SK-N-SH (cell line): ENCODE measurements around the gene IGF1R. TPM values are rescaled to one million over a fixed set of nuclear protein-coding genes. Genes with fewer than 3 reads are reported as not detected.

Experiments used
- CTCF ChIA-PET: fragments of 300-600, 350-600 bp; formaldehyde crosslinking; extraction: SDS; loops from one replicate; lab custom pipeline; 2021; lab: Yijun Ruan, JAX
- POLR2A ChIA-PET: fragments of 350-600 bp; sonication (Branson Sonifier 250); formaldehyde crosslinking; extraction: SDS; loops from one replicate; lab custom pipeline; 2020; ENCODE audit warnings: antibody characterized with exemption, inconsistent platforms; lab: Yijun Ruan, JAX
- DNase-seq: peaks from one replicate; pipeline ENCODE4 v3.0.0; 2012
- H2AFZ ChIP-seq: fragments of 200-600 bp; sonication (generic); 2 replicates; pipeline ENCODE4 v1.8.1; 2016; ENCODE audit warnings: antibody characterized with exemption, mild to moderate bottlenecking, low read depth
- H3F3A ChIP-seq: fragments of 200-600 bp; sonication (generic); replicated peaks from 2 replicates; pipeline ENCODE3; 2016; ENCODE audit warnings: antibody characterized with exemption, mild to moderate bottlenecking; ENCODE audit not compliant: insufficient read depth
- H3K27ac ChIP-seq, 2 experiments: fragments of 200-500 bp in 1 of 2; fragments of 200-600 bp in 1 of 2; sonication (Bioruptor generic) in 1 of 2; sonication (generic), shearing (Covaris generic) in 1 of 2; 2 replicates each; pipeline versions ENCODE4 v1.5.1 to v1.6.1; 2014 to 2016; ENCODE audit warnings: low read depth in 2 of 2, inconsistent platforms in 1 of 2, low read length in 1 of 2, mild to moderate bottlenecking in 1 of 2, mixed read lengths in 1 of 2
- H3K27me3 ChIP-seq: fragments of 200-600 bp; sonication (generic), shearing (Covaris generic); 2 replicates; pipeline ENCODE4 v1.6.1; 2016; ENCODE audit warnings: mixed run types; ENCODE audit not compliant: insufficient read depth
- H3K36me3 ChIP-seq, 2 experiments: fragments of 200-500 bp in 1 of 2; fragments of 200-600 bp in 1 of 2; sonication (Bioruptor generic) in 1 of 2; sonication (generic) in 1 of 2; replicated peaks in 1 of 2; 2 replicates each; pipeline versions ENCODE3 to v1.5.1; 2014 to 2016; ENCODE audit warnings: low read length in 1 of 2, mild to moderate bottlenecking in 1 of 2; ENCODE audit not compliant: insufficient read depth in 2 of 2, control insufficient read depth in 1 of 2
- H3K4me1 ChIP-seq, 2 experiments: fragments of 200-500 bp in 1 of 2; fragments of 200-600 bp in 1 of 2; sonication (Bioruptor generic) in 1 of 2; sonication (generic), shearing (Covaris generic) in 1 of 2; 2 replicates each; pipeline versions ENCODE4 v1.5.1 to v1.6.1; 2014 to 2016; ENCODE audit warnings: low read depth in 1 of 2, low read length in 1 of 2, mixed run types in 1 of 2; ENCODE audit not compliant: insufficient read depth in 2 of 2, control insufficient read depth in 1 of 2
- H3K4me2 ChIP-seq: fragments of 200-600 bp; sonication (generic), shearing (Covaris generic); 2 replicates; pipeline ENCODE4 v1.6.1; 2017; ENCODE audit warnings: mixed run types
- H3K4me3 ChIP-seq, 2 experiments: fragments of 200-500 bp in 1 of 2; fragments of 200-600 bp in 1 of 2; sonication (Bioruptor generic) in 1 of 2; sonication (generic), shearing (Covaris generic) in 1 of 2; 2 replicates each; pipeline versions ENCODE4 v1.5.1 to v1.8.1; 2014 to 2016; ENCODE audit warnings: low read depth in 2 of 2, inconsistent platforms in 1 of 2, low read length in 1 of 2, mild to moderate bottlenecking in 1 of 2, mixed read lengths in 1 of 2, moderate library complexity in 1 of 2
- H3K79me2 ChIP-seq: fragments of 200-600 bp; sonication (generic); 2 replicates; pipeline ENCODE4 v1.8.1; 2017; ENCODE audit warnings: mild to moderate bottlenecking; ENCODE audit not compliant: insufficient read depth
- H3K9ac ChIP-seq: fragments of 200-600 bp; sonication (generic); 2 replicates; pipeline ENCODE4 v1.6.1; 2017; ENCODE audit warnings: mixed run types
- H3K9me2 ChIP-seq: fragments of 200-600 bp; sonication (generic); 2 replicates; pipeline ENCODE4 v1.6.1; 2017; ENCODE audit warnings: mixed run types
- H3K9me3 ChIP-seq: fragments of 200-600 bp; sonication (generic); 2 replicates; pipeline ENCODE4 v1.6.1; 2017; ENCODE audit warnings: mixed run types, mild to moderate bottlenecking, moderate library complexity
- H4K20me1 ChIP-seq: fragments of 200-600 bp; sonication (generic); 2 replicates; pipeline ENCODE4 v1.6.1; 2017; ENCODE audit warnings: mild to moderate bottlenecking, mixed run types; ENCODE audit not compliant: insufficient read depth
- CHD2 ChIP-seq: fragments of 150-350 bp; IDR thresholded peaks from 2 replicates; pipeline ENCODE4 v1.6.1; 2018; ENCODE audit warnings: low read length; ENCODE audit not compliant: partially characterized antibody
- ELF1 ChIP-seq: IDR thresholded peaks from 2 replicates; pipeline ENCODE4 v1.4.0; 2012
- EP300 ChIP-seq, 2 experiments: IDR thresholded peaks; 2 replicates each; pipeline versions ENCODE4 v1.4.0 to v1.6.1; 2012; ENCODE audit warnings: borderline replicate concordance in 1 of 2, low read depth in 1 of 2, low read length in 1 of 2
- FOXJ3 ChIP-seq: sonication (generic); formaldehyde crosslinking; IDR thresholded peaks from 2 replicates; pipeline ENCODE4 v1.5.1; 2020; ENCODE audit warnings: mild to moderate bottlenecking, missing genetic modification reagents
- GATA2 ChIP-seq: sonication (generic); formaldehyde crosslinking; IDR thresholded peaks from 2 replicates; pipeline ENCODE4 v1.5.0; 2020; ENCODE audit warnings: mild to moderate bottlenecking, missing genetic modification reagents
- IRF3 ChIP-seq: fragments of 150-350 bp; IDR thresholded peaks from 2 replicates; pipeline ENCODE4 v1.6.1; 2016; ENCODE audit warnings: mild to moderate bottlenecking, low read depth, low read length
- JUND ChIP-seq: IDR thresholded peaks from 2 replicates; pipeline ENCODE4 v1.4.0; 2012
- MEF2A ChIP-seq: IDR thresholded peaks from 2 replicates; pipeline ENCODE4 v1.4.0; 2012; ENCODE audit warnings: low read depth, borderline replicate concordance
- PBX3 ChIP-seq: IDR thresholded peaks from 2 replicates; pipeline ENCODE4; 2012
- RAD21 ChIP-seq: IDR thresholded peaks from 2 replicates; pipeline ENCODE4 v1.6.1; 2012; ENCODE audit warnings: mild to moderate bottlenecking, low read length
- REST ChIP-seq: IDR thresholded peaks from 2 replicates; pipeline ENCODE4 v1.6.1; 2012; ENCODE audit warnings: mild to moderate bottlenecking, low read depth, low read length, moderate library complexity
- RFX5 ChIP-seq: IDR thresholded peaks from 2 replicates; pipeline ENCODE4 v1.6.1; 2012; ENCODE audit warnings: mild to moderate bottlenecking, improper control_type of control experiment, low read length
- RXRA ChIP-seq: IDR thresholded peaks from 2 replicates; pipeline ENCODE4 v1.4.0; 2012; ENCODE audit warnings: low read depth, mild to moderate bottlenecking, borderline replicate concordance
- SMC3 ChIP-seq: IDR thresholded peaks from 2 replicates; pipeline ENCODE4 v1.6.1; 2012; ENCODE audit warnings: low read depth, low read length, improper control_type of control experiment
- TAF1 ChIP-seq: IDR thresholded peaks from 2 replicates; pipeline ENCODE4 v1.6.1; 2012; ENCODE audit warnings: low read depth, mild to moderate bottlenecking, low read length, moderate library complexity, borderline replicate concordance
- TCF12 ChIP-seq: IDR thresholded peaks from 2 replicates; pipeline ENCODE4 v1.4.0; 2012
- ZBTB33 ChIP-seq: IDR thresholded peaks from 2 replicates; pipeline ENCODE4 v1.4.0; 2012; ENCODE audit warnings: low read depth, borderline replicate concordance
- WGBS: methylation state at CpG from one replicate; pipeline ENCODE4 v1.1.6; 2017; ENCODE audit warnings: low lambda C conversion rate; 5-methylcytosine and 5-hydroxymethylcytosine counted together
- polyA plus RNA-seq, 3 experiments: library from polyadenylated mRNA; depleted of rRNA; stranded (reverse); fragments of >200 nt; gene quantifications; 2 replicates each; pipeline ENCODE4 v1.2.3, GENCODE V29; 2012

The IGF1R gene
- polyA plus RNA-seq, 1 of the 3 experiments (the other 2 are of a cell fraction) = 9.5 TPM

GRCh38 chr15:98724048-98724447, 75.7 kb downstream of the IGF1R start:
- ChIA-PET POLR2A (no interaction called here), CTCF (interaction anchor here (0.9 to 2.0 kb wide), 5 partner anchors 44 to 181 kb away, joined by 3 to 5 read pairs (median 3); no protein-coding TSS in a partner anchor)
- no peaks in the 10 kb centered on the region for H3K27me3 ChIP-seq
- no peak for DNase-seq
- peaks cover 53 to 75% of the 10 kb centered on the region in 2 experiments for H3K4me1 ChIP-seq
- peaks cover 35% of the 10 kb centered on the region for H3F3A ChIP-seq
- H3K4me2 ChIP-seq = no peak overlapping the region
- no peak overlapping the region for H2AFZ ChIP-seq
- WGBS = 69% methylated on average over 1 of the region's 1 CpG
- no peak for TF ChIP-seq RAD21
- no peak for TF ChIP-seq ELF1
- TF ChIP-seq SMC3 = no peak
- TF ChIP-seq JUND = no peak
- no peak for TF ChIP-seq EP300 (IDR thresholded peaks at IDR 0.05; ENCODE audit: borderline replicate concordance in 1 of 2, low read depth in 1 of 2, low read length in 1 of 2)
- TF ChIP-seq PBX3 = no peak
- TF ChIP-seq REST = no peak
- TF ChIP-seq ZBTB33 = no peak
- TF ChIP-seq MEF2A = no peak
- TF ChIP-seq FOXJ3 (CRISPR knock-in tag) = no peak
- no peak for TF ChIP-seq RXRA
- TF ChIP-seq CHD2 = no peak
- no peak for TF ChIP-seq GATA2 (CRISPR knock-in tag)
- no peak for TF ChIP-seq RFX5
- TF ChIP-seq TAF1 = no peak
- no peak for TF ChIP-seq IRF3
- no peak for TF ChIP-seq TCF12
- no peaks in the 10 kb centered on the region for H3K9me2 ChIP-seq
- peak overlapping the region in 1 of 2 experiments; percentile 76; a peak in 2 of 4 replicates for H3K27ac ChIP-seq
- peaks cover 81% of the 10 kb centered on the region for H3K79me2 ChIP-seq
- no peak overlapping the region for H3K4me3 ChIP-seq
- H3K9ac ChIP-seq = no peak overlapping the region
- no peaks in the 10 kb centered on the region for H3K36me3 ChIP-seq
- 0 out of 2 replicates have a peak, but pooled peaks cover under 1% of the 10 kb centered on the region for H4K20me1 ChIP-seq
- H3K9me3 ChIP-seq = no peaks in the 10 kb centered on the region
